ENCODE data around the gene PLPP7.
"Not testable (repeated sequence)": the region's sequence is repeated elsewhere in the genome, so short reads cannot be mapped to it uniquely, and the experiment has no call there.

PLPP7 gene

GRCh38 chr9:131324736-131325679 is 35.5 kb downstream of the PLPP7 start:
- DNase-seq (ENCODE audit: low read depth, low spot score), result no peak
- H3K27ac ChIP-seq, result no peak overlapping the region

DNA sequence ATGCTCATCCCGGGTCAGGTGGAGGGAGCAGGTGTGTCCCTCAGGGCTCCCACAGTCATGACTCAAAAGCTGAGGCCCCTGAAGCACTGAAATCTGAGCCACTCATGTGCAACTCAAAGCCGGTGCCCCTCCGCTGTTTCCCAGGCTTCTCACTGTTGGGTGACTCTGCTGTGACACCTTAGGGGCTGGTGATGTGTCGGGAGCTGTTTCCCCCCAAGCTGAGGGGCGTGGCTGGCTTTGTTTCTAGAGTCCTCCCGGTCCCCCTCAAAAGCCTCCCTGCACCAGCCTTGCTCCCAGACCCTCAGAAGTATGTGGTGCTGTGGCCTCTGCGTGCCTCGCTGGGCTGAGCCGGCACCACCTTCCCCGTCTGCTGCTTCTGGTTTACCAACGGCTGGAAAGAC is 39.7 kb downstream of the PLPP7 start:
- no peak overlapping the region for H3K27ac ChIP-seq
- no peak for DNase-seq (ENCODE audit: low read depth, low spot score)

DNA sequence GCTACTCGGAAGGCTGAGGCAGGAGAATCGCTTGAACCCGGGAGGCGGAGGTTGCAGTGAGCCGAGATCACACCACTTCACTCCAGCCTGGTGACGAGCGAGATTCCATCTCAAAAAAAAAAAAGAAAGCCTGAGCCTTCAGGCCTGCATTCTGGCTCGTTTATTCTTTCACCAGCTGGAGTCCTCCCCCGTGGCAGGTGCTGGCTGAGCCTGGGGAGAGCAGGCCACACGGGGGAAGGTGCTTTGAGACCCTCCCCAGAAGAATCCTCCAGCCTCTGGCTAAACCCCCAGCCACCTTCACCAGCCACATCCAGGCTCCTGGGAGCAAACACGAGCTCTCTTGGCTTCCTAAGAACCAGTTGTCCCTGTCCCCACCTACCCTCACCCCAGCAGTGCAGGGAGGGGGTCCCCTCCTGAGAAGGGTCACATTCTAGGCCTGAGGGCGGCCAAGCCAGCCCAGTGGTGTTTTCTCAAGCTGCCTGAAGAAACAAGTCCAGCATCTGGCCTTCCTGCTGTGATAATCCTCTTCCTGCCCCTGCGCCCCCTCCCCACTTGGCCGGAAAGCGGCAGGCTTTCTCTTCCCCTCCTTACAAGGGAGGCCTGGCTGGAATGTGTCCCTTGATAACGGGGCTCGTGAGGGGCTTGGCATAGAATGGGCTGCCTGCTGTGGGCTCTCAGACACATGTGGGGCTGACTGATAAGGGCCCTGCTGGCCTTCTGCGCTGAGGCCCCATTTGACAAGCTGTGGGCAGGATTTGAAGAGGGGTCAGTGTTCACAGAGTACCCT is 41.5 kb downstream of the PLPP7 start:
- H3K27ac ChIP-seq, result no peak overlapping the region
- no peak for DNase-seq (ENCODE audit: low read depth, low spot score)

DNA sequence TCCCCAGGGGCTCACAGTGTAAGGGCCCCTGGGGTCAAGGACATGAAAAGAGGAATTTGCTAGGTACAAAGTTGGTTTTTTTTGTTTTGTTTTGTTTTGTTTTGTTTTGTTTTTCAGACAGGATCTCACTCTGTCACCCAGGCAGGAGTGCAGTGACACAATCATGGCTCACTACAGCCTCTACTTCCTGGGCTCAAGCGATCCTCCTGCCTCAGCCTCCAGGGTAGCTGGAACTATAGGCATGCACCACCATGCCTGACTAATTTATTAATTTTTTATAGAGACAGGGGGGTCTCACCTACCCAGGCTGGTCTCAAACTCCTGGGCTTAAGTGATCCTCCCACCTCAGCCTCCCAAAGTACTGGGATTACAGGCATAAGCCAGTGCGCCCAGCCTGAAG is 42.5 kb downstream of the PLPP7 start:
- not testable (repeated sequence) for DNase-seq (ENCODE audit: low read depth, low spot score); H3K27ac ChIP-seq

- DNase-seq (ENCODE audit: low read depth, low spot score), result no peak
- H3K27ac ChIP-seq, result no peak overlapping the region
These were observed 44.5 kb downstream of the PLPP7 start for GRCh38 chr9:131333771-131334628.

DNA sequence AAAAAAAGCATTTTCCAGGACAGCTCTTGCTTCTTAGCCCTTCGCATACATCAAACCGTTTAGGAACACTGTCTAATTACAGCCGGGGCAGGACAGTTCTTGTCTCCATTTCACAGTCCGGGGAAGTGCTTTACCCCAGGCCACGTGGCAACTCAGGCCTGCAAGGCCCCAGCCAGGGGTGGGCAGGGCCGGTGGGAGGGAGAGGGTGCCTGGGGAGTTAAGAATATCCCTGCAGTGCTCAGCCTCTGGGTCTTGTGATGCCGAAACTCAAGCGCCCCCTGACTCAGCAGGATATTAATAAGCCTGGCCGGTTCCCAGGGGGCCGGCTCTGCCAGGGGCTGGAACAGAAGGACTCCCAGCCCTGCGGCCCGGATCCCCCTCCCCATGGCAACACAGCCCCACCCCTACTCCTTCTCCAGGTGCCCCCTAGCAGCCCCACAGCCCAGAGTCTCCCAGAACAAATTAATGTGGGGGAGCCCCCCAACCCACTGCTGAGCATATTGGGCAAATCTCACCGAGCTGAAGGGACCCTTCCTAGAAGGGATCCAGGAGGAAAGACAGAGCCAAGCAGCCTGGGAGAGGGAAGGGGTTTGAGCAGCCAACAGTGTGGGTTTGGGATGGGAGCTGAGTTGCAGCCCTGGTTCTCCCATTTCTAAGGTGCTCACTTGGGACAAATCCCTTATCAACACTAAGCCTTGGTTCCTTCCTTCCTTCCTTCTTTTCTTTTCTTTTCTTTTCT is 45.3 kb downstream of the PLPP7 start:
- no peak overlapping the region for H3K27ac ChIP-seq
- no peak for DNase-seq (ENCODE audit: low read depth, low spot score)

- H3K27ac ChIP-seq, result no peak overlapping the region
- DNase-seq (ENCODE audit: low read depth, low spot score), result no peak
These were observed 45.8 kb downstream of the PLPP7 start for GRCh38 chr9:131335368-131335755.

GRCh38 chr9:131337131-131337848 is 47.8 kb downstream of the PLPP7 start:
- no peak overlapping the region for H3K27ac ChIP-seq
- DNase-seq (ENCODE audit: low read depth, low spot score), result no peak

GRCh38 chr9:131339212-131339611 is 49.7 kb downstream of the PLPP7 start:
- H3K27ac ChIP-seq; DNase-seq (ENCODE audit: low read depth, low spot score): not testable (repeated sequence)

GRCh38 chr9:131344931-131345535 is 55.5 kb downstream of the PLPP7 start:
- H3K27ac ChIP-seq; DNase-seq (ENCODE audit: low read depth, low spot score): not testable (repeated sequence)

- no peak for DNase-seq (ENCODE audit: low read depth, low spot score)
- H3K27ac ChIP-seq, result no peak overlapping the region
These were observed 57.0 kb downstream of the PLPP7 start for GRCh38 chr9:131346559-131346958.

- H3K27ac ChIP-seq, result no peak overlapping the region
- DNase-seq (ENCODE audit: low read depth, low spot score), result no peak
These were observed 58.0 kb downstream of the PLPP7 start for GRCh38 chr9:131347376-131348020.

GRCh38 chr9:131348631-131349521 is 59.4 kb downstream of the PLPP7 start:
- DNase-seq (ENCODE audit: low read depth, low spot score), result no peak
- H3K27ac ChIP-seq, result no peak overlapping the region

GRCh38 chr9:131349522-131349880 is 60.0 kb downstream of the PLPP7 start:
- DNase-seq (ENCODE audit: low read depth, low spot score), result no peak
- H3K27ac ChIP-seq, result no peak overlapping the region

DNA sequence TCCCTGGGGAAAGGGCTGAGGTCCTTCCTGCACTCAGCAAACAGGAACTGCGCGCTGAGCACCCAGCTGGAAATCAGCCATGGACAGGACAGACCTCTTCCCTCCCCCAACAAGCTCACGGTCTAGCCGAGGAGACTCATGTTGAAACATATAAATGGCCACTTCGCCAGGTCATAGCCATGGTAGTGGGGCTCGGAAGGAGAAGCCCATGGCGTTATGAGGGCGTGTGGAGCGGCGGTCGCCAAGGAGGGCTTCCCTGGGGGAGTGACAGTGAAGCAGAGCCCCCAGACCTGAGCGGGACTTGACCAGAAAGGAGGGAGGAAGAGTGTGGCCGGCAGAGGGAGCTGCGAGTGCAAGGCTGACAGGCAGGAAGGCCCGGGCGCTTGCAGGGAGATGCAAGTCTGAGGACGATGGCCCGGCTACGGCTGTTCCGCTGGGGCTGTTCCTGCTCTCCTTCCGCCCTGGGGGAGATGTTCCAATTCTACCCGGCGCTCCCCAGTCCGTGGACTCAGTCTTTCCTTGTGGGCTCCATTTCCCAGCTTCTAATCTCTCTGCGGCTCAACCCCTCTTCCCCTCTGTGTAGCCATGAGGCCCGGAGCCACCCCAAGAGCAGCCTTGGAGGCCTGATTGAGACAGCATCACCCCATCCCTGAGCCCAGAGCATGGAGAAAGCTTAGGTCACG is 60.5 kb downstream of the PLPP7 start:
- H3K27ac ChIP-seq, result no peak overlapping the region
- peak; percentile 29 for DNase-seq (ENCODE audit: low read depth, low spot score)

GRCh38 chr9:131356479-131356878 is 67.0 kb downstream of the PLPP7 start:
- not testable (repeated sequence) for DNase-seq (ENCODE audit: low read depth, low spot score); H3K27ac ChIP-seq

GRCh38 chr9:131358556-131358955 is 69.0 kb downstream of the PLPP7 start:
- no peak overlapping the region for H3K27ac ChIP-seq
- DNase-seq (ENCODE audit: low read depth, low spot score), result no peak
